ENCODE results near the gene KCNF1. TPM values are rescaled to one million over a fixed set of nuclear protein-coding genes. Genes with fewer than 3 reads are reported as not detected.

Gene KCNF1
- total and polyA plus RNA-seq, 12 donors, result 0.10 to 0.42 (median 0.24) TPM; not detected in 4

GRCh38 chr2:10909050-10909995 lies 2.4 kb upstream of the KCNF1 start:
- H3K36me3 ChIP-seq, result no peaks in the 10 kb centered on the region
- TF ChIP-seq, protein P1, sequence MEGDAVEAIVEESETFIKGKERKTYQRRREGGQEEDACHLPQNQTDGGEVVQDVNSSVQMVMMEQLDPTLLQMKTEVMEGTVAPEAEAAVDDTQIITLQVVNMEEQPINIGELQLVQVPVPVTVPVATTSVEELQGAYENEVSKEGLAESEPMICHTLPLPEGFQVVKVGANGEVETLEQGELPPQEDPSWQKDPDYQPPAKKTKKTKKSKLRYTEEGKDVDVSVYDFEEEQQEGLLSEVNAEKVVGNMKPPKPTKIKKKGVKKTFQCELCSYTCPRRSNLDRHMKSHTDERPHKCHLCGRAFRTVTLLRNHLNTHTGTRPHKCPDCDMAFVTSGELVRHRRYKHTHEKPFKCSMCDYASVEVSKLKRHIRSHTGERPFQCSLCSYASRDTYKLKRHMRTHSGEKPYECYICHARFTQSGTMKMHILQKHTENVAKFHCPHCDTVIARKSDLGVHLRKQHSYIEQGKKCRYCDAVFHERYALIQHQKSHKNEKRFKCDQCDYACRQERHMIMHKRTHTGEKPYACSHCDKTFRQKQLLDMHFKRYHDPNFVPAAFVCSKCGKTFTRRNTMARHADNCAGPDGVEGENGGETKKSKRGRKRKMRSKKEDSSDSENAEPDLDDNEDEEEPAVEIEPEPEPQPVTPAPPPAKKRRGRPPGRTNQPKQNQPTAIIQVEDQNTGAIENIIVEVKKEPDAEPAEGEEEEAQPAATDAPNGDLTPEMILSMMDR (IDR thresholded peaks at IDR 0.05), result peak in 7 of 9 donors; percentile 32 to 56 (median 43)
- no peak overlapping the region for H3K4me3 ChIP-seq
- peaks cover 0 to 6% (median 0%) of the 10 kb centered on the region in 11 donors for H3K9me3 ChIP-seq
- 64% methylated on average over 15 of the region's 15 CpGs for WGBS, 2 donors
- DNase-seq (no peak), ATAC-seq (no peak)
- peaks cover 0 to 10% (median 4%) of the 10 kb centered on the region in 9 donors for H3K4me1 ChIP-seq
- H3K27ac ChIP-seq, result no peak overlapping the region
- H3K27me3 ChIP-seq, result peaks cover 0 to 46% (median 32%) of the 10 kb centered on the region in 7 donors
- intact Hi-C loops (cut with DNase I), result no loop called here

DNA sequence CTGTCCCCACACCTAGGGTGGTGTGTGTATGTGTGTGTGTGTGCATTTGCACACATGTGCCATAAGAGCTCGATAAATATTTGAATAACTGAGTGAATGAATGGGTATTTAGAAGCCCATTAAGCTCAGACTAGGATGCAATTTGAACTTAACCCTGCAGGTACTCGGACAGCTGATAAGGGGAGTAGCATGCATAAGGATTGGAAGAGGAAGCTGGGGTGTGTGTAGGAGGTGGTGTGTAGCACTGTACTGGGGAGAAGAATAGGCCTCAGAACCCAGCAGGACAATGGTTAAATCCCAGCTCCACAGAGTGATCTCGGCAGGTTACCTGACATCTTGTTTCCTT lies 1.8 kb upstream of the KCNF1 start:
- Histone ChIP-seq H3K9me3 (peaks cover 0 to under 1% (median 0%) of the 10 kb centered on the region in 11 donors), H3K27me3 (peaks cover 0 to 49% (median 35%) of the 10 kb centered on the region in 7 donors), H3K4me1 (peaks cover 0 to 10% (median 4%) of the 10 kb centered on the region in 9 donors), H3K4me3 (no peak overlapping the region), H3K36me3 (no peaks in the 10 kb centered on the region), H3K27ac (no peak overlapping the region)
- TF ChIP-seq, protein P1 (IDR thresholded peaks at IDR 0.05), result no peak
- ATAC-seq (no peak), DNase-seq (no peak)
- 46 to 47% methylated on average over 3 of the region's 3 CpGs for WGBS, 2 donors
- intact Hi-C loops (cut with DNase I), result loop anchor here in 5 of 10 donors (5.0 to 10.0 kb wide), 5 partner anchors 73 to 215 kb away; no protein-coding TSS in a partner anchor

DNA sequence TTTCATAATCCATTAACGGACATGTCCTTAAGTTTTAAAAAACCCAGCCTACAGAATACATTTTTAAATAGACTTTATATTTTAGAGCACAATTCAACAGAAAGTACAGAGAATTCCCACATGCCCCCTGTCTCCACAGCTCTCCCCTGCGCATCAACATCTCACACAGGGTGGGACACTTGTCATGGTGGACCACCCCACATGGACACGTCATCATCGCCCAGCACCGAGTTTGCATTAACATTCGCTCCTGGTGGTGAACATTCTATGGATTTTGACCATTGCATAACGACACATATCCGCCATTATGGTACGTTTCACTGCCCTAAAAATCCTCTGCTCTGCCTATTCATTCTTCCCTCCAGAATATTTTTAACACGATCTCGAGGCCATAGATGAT lies 1.1 kb upstream of the KCNF1 start:
- Histone ChIP-seq H3K9me3 (no peaks in the 10 kb centered on the region), H3K36me3 (no peaks in the 10 kb centered on the region), H3K27me3 (peaks cover 0 to 49% (median 37%) of the 10 kb centered on the region in 7 donors), H3K27ac (no peak overlapping the region), H3K4me3 (no peak overlapping the region), H3K4me1 (peaks cover 0 to 10% (median 4%) of the 10 kb centered on the region in 9 donors)
- ATAC-seq (no peak), DNase-seq (no peak)
- intact Hi-C loops (cut with DNase I), result loop anchor here in 5 of 10 donors (5.0 to 10.0 kb wide), 5 partner anchors 73 to 214 kb away; no protein-coding TSS in a partner anchor
- 81 to 85% methylated on average over 11 of the region's 11 CpGs for WGBS, 2 donors
- TF ChIP-seq, protein P1 (IDR thresholded peaks at IDR 0.05), result no peak

DNA sequence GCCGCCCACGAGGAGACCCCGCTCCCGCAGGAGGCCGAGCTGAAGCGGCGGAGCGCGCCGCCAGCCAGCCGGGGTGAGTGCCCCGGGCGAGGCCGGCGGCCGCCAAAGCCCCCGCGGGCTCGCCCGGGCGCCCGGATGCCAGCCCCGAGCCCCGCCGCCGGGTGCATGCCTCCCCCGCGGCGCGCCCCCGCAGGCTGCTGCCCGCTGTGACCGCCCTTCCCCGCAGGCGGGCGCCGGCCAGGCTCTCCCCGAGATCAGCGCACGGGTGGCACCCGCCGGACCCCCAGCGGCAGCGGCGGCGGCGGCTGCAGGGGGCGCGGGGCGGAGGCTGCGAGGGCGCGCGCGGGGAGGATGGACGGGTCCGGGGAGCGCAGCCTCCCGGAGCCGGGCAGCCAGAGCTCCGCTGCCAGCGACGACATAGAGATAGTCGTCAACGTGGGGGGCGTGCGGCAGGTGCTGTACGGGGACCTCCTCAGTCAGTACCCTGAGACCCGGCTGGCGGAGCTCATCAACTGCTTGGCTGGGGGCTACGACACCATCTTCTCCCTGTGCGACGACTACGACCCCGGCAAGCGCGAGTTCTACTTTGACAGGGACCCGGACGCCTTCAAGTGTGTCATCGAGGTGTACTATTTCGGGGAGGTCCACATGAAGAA lies 470 bp downstream of the KCNF1 start:
- Histone ChIP-seq H3K9me3 (no peaks in the 10 kb centered on the region), H3K36me3 (no peaks in the 10 kb centered on the region), H3K27me3 (peaks cover 0 to 49% (median 39%) of the 10 kb centered on the region in 7 donors), H3K4me1 (peaks cover 0 to 10% (median 4%) of the 10 kb centered on the region in 9 donors), H3K27ac (no peak overlapping the region), H3K4me3 (peak overlapping the region in 9 of 10 donors; percentile 27 to 49 (median 41))
- ATAC-seq, result peak in 1 of 8 donors; percentile 10
- TF ChIP-seq, protein P1 (IDR thresholded peaks at IDR 0.05), result no peak
- DNase-seq, result no peak
- 5 to 8% methylated on average over 68 to 81 of the region's 81 CpGs for WGBS, 2 donors
- intact Hi-C loops (cut with DNase I), result loop anchor here in 5 of 10 donors (5.0 to 10.0 kb wide), 5 partner anchors 75 to 213 kb away; no protein-coding TSS in a partner anchor
